Peyer's patch (tissue), 4 donors: Measurements from ENCODE around the gene IFNG-AS1. TPM values are rescaled to one million over a fixed set of nuclear protein-coding genes. Genes with fewer than 3 reads are reported as not detected.

Source experiments
- DNase-seq, 3 donors: peaks; one replicate each; pipeline ENCODE4 v3.0.0-alpha.2; 2017 to 2019
- H3K27ac ChIP-seq, 4 donors: fragments of 200-600 bp; sonication (generic); one replicate each; pipeline ENCODE4 v1.5.1; 2016 to 2019
- H3K27me3 ChIP-seq, 2 donors: fragments of 200-600 bp; sonication (generic); one replicate each; pipeline ENCODE4 v1.5.1; 2019
- H3K36me3 ChIP-seq, 3 donors: fragments of 200-600 bp; sonication (generic); one replicate each; pipeline ENCODE4 v1.5.1; 2016 to 2019
- H3K4me1 ChIP-seq, 4 donors: fragments of 200-600 bp; sonication (generic); one replicate each; pipeline ENCODE4 v1.5.1; 2016 to 2019
- H3K4me3 ChIP-seq, 4 donors: fragments of 200-600 bp; sonication (generic); 1 replicate in 3 of 4; 2 replicates in 1 of 4; pipeline ENCODE4 v1.5.1; 2016 to 2019; ENCODE audit warnings: mild to moderate bottlenecking in 1 of 4
- H3K9me3 ChIP-seq, 4 donors: fragments of 200-600 bp; sonication (generic); one replicate each; pipeline ENCODE4 v1.5.1; 2016 to 2019; ENCODE audit warnings: mild to moderate bottlenecking in 1 of 4
- POLR2A ChIP-seq, 2 donors: fragments of 450-650 bp; IDR thresholded peaks; one replicate each; pipeline ENCODE4 v1.5.1; 2017; ENCODE audit warnings: antibody characterized with exemption in 2 of 2, mild to moderate bottlenecking in 2 of 2, moderate library complexity in 2 of 2
- total RNA-seq, 4 donors: library from RNA; depleted of rRNA; stranded (reverse); fragments of >200 nt; gene quantifications; one replicate each; pipeline ENCODE4 v1.1.0, GENCODE V29; 2016
- TF ChIP-seq, protein P1 (sequence below), 6 experiments: fragments of 450-650 bp in 4 of 6; fragments of 200-600 bp in 2 of 6; sonication (generic) in 1 of 6; IDR thresholded peaks; one replicate each; pipeline ENCODE4 v1.5.1; 2017 to 2019; ENCODE audit warnings: antibody characterized with exemption in 6 of 6, mild to moderate bottlenecking in 3 of 6, moderate library complexity in 1 of 6

IFNG-AS1 gene
- total RNA-seq, 4 donors from 2014 or later: 1.5 to 4.1 TPM; not detected in 2

DNA sequence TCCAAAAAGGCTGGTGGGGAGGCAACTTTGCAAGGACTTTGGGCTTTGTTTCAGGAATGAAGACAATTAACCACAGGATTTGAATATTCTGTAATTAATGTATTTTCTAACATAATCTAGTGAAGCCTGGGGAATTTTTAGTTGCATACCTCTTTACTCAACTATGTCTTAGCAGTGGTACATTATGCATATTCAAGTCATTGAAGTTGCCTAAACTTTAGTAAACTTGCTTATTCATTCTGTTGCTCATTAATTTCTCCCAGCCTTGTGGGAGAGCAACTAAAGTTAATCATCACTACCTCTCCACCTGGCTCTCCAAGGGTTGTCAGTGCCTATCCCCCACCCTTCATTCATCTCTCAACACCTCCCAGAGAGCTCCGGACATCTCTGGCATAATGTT lies 54.2 kb downstream of the IFNG-AS1 start:
- Histone ChIP-seq H3K4me3 (no peak overlapping the region), H3K36me3 (no peaks in the 10 kb centered on the region), H3K9me3 (no peaks in the 10 kb centered on the region), H3K4me1 (no peaks in the 10 kb centered on the region), H3K27me3 (no peaks in the 10 kb centered on the region), H3K27ac (no peak overlapping the region)
- no peak for DNase-seq
- TF ChIP-seq, protein P1, sequence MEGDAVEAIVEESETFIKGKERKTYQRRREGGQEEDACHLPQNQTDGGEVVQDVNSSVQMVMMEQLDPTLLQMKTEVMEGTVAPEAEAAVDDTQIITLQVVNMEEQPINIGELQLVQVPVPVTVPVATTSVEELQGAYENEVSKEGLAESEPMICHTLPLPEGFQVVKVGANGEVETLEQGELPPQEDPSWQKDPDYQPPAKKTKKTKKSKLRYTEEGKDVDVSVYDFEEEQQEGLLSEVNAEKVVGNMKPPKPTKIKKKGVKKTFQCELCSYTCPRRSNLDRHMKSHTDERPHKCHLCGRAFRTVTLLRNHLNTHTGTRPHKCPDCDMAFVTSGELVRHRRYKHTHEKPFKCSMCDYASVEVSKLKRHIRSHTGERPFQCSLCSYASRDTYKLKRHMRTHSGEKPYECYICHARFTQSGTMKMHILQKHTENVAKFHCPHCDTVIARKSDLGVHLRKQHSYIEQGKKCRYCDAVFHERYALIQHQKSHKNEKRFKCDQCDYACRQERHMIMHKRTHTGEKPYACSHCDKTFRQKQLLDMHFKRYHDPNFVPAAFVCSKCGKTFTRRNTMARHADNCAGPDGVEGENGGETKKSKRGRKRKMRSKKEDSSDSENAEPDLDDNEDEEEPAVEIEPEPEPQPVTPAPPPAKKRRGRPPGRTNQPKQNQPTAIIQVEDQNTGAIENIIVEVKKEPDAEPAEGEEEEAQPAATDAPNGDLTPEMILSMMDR (IDR thresholded peaks at IDR 0.05): no peak
- TF ChIP-seq POLR2A (IDR thresholded peaks at IDR 0.05): no peak

DNA sequence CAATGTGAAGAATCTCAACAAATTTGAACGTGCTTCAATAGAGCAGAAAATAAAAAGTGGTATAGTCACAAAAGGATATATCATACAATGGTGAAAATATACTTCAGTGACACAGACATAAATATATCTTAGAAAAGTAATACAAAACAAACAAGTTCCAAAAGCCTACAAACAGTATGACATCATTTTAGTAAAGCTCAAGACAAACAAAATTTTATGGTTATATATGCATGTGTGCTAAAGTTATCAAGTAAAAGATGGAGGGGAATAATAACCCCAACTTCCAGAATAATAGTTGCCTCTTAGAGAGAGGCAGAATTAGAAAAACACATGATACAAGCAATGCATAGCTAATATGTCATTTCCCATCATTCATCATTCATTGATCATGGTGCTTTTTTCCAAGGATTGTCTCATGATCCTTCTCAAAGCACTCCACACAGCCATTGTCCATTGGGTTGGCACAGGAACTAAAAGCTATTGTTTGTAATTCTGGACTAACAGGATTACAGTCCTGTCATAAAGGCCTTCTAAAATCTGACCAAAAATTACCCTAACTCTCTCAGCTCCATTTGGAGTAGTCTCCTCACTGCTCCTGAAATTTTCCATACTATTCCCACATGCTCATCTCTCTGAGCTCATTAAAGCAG lies 59.5 kb downstream of the IFNG-AS1 start:
- Histone ChIP-seq H3K9me3 (no peaks in the 10 kb centered on the region), H3K36me3 (no peaks in the 10 kb centered on the region), H3K27me3 (no peaks in the 10 kb centered on the region), H3K4me3 (no peak overlapping the region), H3K4me1 (no peaks in the 10 kb centered on the region), H3K27ac (no peak overlapping the region)
- DNase-seq: no peak
- TF ChIP-seq, protein P1 (IDR thresholded peaks at IDR 0.05): no peak
- no peak for TF ChIP-seq POLR2A (IDR thresholded peaks at IDR 0.05)

DNA sequence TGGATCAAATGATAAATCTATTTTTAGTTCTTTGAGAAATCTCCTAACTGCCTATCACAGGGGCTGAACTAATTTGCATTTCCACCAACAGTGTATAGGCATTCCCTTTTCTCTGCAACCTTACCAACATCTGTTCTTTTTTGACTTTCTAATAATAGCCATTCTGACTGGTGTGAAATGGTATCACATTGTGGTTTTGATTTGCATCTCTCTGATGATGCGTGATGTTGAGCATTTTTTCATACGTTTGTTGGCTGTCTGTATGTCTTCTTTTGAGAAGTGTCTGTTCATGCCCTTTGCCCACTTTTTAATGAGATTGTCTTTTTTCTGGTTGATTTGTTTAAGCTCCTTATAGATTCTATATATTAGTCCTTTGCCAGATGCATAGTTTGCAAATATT lies 67.1 kb downstream of the IFNG-AS1 start:
- Histone ChIP-seq H3K4me3 (no peak overlapping the region), H3K27me3 (no peaks in the 10 kb centered on the region), H3K4me1 (no peaks in the 10 kb centered on the region), H3K9me3 (no peaks in the 10 kb centered on the region), H3K27ac (no peak overlapping the region), H3K36me3 (no peaks in the 10 kb centered on the region)
- DNase-seq: no peak
- no peak for TF ChIP-seq POLR2A (IDR thresholded peaks at IDR 0.05)
- TF ChIP-seq, protein P1 (IDR thresholded peaks at IDR 0.05): no peak

DNA sequence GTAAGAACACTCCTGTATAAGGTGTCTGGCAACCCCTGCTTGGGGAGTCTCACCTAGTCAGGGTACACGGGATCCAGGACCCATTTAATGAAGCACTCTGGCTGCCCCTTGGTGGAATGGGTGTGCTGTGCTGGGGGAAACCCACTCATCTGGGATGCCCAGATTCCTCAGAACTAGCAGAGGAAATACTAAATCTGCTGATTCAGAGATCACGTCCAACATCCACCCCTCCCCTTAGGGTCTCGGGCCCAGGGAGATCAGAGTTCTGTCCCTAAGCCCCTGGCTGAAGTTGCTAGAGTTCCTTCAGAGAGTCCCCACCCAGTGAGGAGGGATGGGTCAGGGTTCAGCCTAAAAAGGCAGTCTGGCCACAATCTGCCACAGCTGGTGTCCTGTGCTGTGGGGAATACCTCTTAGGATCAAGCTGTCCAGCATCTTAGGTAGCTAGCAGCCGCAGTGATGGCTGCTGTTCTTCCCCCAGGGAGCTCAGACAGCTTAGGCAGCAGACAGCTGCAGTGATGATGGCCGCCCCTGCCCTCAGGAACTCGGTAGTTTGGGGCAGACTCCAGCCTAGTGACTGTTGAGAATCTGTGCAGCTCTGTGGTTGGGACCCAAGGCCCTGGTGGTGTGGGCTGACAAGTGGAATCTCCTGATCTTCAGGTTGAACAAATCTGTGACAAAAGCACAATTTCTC lies 74.8 kb downstream of the IFNG-AS1 start:
- Histone ChIP-seq H3K27me3 (no peaks in the 10 kb centered on the region), H3K27ac (no peak overlapping the region), H3K9me3 (no peaks in the 10 kb centered on the region), H3K36me3 (no peaks in the 10 kb centered on the region), H3K4me1 (no peaks in the 10 kb centered on the region), H3K4me3 (no peak overlapping the region)
- no peak for DNase-seq
- TF ChIP-seq, protein P1 (IDR thresholded peaks at IDR 0.05): no peak
- TF ChIP-seq POLR2A (IDR thresholded peaks at IDR 0.05): no peak

DNA sequence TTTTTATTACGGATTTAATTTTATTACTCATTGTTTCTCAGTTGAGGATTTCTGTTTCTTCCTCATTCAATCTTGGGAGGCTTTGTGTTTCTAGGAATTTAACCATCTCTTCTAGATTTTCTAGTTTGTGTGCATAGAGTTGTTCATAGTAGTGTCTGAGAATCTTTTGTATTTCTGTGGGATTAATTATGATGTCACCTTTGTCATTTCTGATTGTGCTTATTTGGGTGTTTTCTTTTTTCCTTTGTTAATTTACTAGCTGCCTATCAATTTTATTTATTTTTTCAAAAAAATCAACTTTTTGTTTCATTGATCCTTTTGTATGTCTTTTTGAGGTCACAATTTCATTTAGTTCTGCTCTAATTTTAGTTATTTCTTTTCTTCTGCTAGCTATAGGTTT lies 75.9 kb downstream of the IFNG-AS1 start:
- H3K27me3 ChIP-seq: no peaks in the 10 kb centered on the region
- H3K9me3 ChIP-seq: no peaks in the 10 kb centered on the region
- TF ChIP-seq, protein P1 (IDR thresholded peaks at IDR 0.05): no peak
- no peak for TF ChIP-seq POLR2A (IDR thresholded peaks at IDR 0.05)
- H3K36me3 ChIP-seq: no peaks in the 10 kb centered on the region
- DNase-seq: no peak
- no peak overlapping the region for H3K4me3 ChIP-seq
- no peak overlapping the region for H3K27ac ChIP-seq
- H3K4me1 ChIP-seq: no peaks in the 10 kb centered on the region
